ENCODE data around the gene KRTAP9-8. TPM values are rescaled to one million over a fixed set of nuclear protein-coding genes. Genes with fewer than 3 reads are reported as not detected.
"Not testable (repeated sequence)": the region's sequence is repeated elsewhere in the genome, so short reads cannot be mapped to it uniquely, and the experiment has no call there.

KRTAP9-8 gene
- total and polyA plus RNA-seq, 2 experiments from 2014 or later, result not detected

DNA sequence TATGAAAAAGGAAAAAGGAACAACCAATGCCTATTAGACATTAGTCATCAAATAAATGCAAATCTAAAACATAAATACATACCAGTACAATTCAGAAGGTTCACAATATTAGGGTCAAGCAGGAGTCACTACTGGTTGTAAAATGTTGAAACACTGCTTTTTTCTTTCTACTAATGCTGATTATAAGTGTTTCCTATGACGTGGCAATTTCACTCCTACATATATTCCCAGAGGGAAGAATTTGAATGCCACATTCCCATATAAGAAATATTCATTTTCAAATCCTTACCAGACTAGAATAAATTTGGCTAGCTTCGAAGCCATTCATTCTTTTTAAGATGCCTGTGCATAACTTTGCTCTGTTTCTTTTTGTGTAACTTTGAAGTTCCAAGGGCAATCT is 14.0 kb upstream of the KRTAP9-8 start:
- no peak overlapping the region for H3K4me2 ChIP-seq (ENCODE audit: unreplicated experiment)
- H3K9me2 ChIP-seq (ENCODE audit: insufficient read depth), result no peaks in the 10 kb centered on the region
- no peaks in the 10 kb centered on the region for H3F3A ChIP-seq (ENCODE audit: insufficient read depth)
- no peaks in the 10 kb centered on the region for H3K36me3 ChIP-seq (ENCODE audit: low read depth)
- no peak overlapping the region for H3K4me3 ChIP-seq
- H4K20me1 ChIP-seq (ENCODE audit: insufficient read depth), result no peaks in the 10 kb centered on the region
- no peak overlapping the region for H3K9ac ChIP-seq
- peak; percentile 24 for DNase-seq
- no peaks in the 10 kb centered on the region for H3K27me3 ChIP-seq (replicated peaks; ENCODE audit: insufficient read depth)
- H3K4me1 ChIP-seq (ENCODE audit: insufficient read depth), result no peaks in the 10 kb centered on the region
- no peaks in the 10 kb centered on the region for H3K79me2 ChIP-seq (ENCODE audit: insufficient read depth)
- WGBS, 2 experiments (ENCODE audit: low coverage in 1 of 2, low lambda C conversion rate in 2 of 2, missing lambda C conversion rate in 2 of 2), result 55 to 69% methylated on average over 2 of the region's 2 CpGs
- no peak overlapping the region for H2AFZ ChIP-seq
- no peak overlapping the region for H3K27ac ChIP-seq
- TF ChIP-seq EZH2 (IDR thresholded peaks at IDR 0.05; ENCODE audit: insufficient read depth, poor library complexity, severe bottlenecking) (no peak), EZH2phosphoT487 (IDR thresholded peaks at IDR 0.05; ENCODE audit: insufficient read depth, low read depth) (no peak)
- no peaks in the 10 kb centered on the region for H3K9me3 ChIP-seq (ENCODE audit: low read depth)
- in situ Hi-C loops (cut with MboI), result no loop called here

DNA sequence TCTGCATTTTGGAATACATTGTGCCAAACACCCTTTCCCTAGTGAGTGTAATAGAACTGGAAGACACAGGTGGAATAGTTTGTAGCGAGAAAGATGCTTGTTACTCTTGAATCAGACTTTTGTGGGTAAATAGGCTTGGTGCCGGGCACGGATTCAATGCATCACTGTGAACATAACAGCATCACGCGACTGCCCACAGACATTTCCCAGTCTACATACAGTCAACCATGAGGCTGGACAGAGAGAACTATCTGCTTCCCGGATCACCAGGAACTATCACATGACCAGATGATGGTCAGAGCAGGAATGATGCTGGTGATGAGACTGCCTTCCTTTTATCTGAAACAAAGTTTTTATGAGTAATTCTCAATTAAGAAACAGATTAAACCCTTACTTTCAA is 11.7 kb upstream of the KRTAP9-8 start:
- Histone ChIP-seq H3K79me2 (ENCODE audit: insufficient read depth) (no peaks in the 10 kb centered on the region), H3K36me3 (ENCODE audit: low read depth) (no peaks in the 10 kb centered on the region), H3K9me3 (ENCODE audit: low read depth) (no peaks in the 10 kb centered on the region), H3K4me3 (no peak overlapping the region), H3K27me3 (replicated peaks; ENCODE audit: insufficient read depth) (no peaks in the 10 kb centered on the region), H4K20me1 (ENCODE audit: insufficient read depth) (no peaks in the 10 kb centered on the region), H2AFZ (no peak overlapping the region), H3K4me2 (ENCODE audit: unreplicated experiment) (no peak overlapping the region), H3F3A (ENCODE audit: insufficient read depth) (no peaks in the 10 kb centered on the region), H3K27ac (no peak overlapping the region), H3K4me1 (ENCODE audit: insufficient read depth) (no peaks in the 10 kb centered on the region), H3K9ac (no peak overlapping the region), H3K9me2 (ENCODE audit: insufficient read depth) (no peaks in the 10 kb centered on the region)
- 89 to 91% methylated on average over 6 of the region's 6 CpGs for WGBS, 2 experiments (ENCODE audit: low coverage in 1 of 2, low lambda C conversion rate in 2 of 2, missing lambda C conversion rate in 2 of 2)
- no peak for TF ChIP-seq EZH2 (IDR thresholded peaks at IDR 0.05; ENCODE audit: insufficient read depth, poor library complexity, severe bottlenecking)
- DNase-seq, result no peak
- in situ Hi-C loops (cut with MboI), result no loop called here

DNA sequence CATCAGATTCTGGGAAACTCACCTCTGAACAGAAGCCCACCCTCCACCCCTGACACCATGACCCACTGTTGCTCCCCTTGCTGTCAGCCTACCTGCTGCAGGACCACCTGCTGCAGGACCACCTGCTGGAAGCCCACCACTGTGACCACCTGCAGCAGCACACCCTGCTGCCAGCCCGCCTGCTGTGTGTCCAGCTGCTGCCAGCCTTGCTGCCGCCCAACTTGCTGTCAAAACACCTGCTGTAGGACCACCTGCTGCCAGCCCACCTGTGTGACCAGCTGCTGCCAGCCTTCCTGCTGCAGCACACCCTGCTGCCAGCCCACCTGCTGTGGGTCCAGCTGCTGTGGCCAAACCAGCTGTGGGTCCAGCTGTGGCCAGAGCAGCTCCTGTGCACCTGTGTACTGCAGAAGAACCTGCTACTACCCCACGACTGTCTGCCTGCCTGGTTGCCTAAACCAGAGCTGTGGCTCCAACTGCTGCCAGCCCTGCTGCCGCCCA is 11.2 kb upstream of the KRTAP9-8 start, which contains the start of gene KRTAP9-2:
TSS of gene KRTAP9-2 (plus strand) at position 51 of the 498 bp plus-strand sequence. CDS start at position 58, 7 bp downstream.
- H3K27me3 ChIP-seq (replicated peaks; ENCODE audit: insufficient read depth); H3K36me3 ChIP-seq (ENCODE audit: low read depth); in situ Hi-C loops (cut with MboI); H2AFZ ChIP-seq; H3F3A ChIP-seq (ENCODE audit: insufficient read depth); H3K9me2 ChIP-seq (ENCODE audit: insufficient read depth); H3K9ac ChIP-seq; H3K4me3 ChIP-seq; DNase-seq; H3K79me2 ChIP-seq (ENCODE audit: insufficient read depth); H3K4me2 ChIP-seq (ENCODE audit: unreplicated experiment); H3K9me3 ChIP-seq (ENCODE audit: low read depth); H4K20me1 ChIP-seq (ENCODE audit: insufficient read depth); H3K4me1 ChIP-seq (ENCODE audit: insufficient read depth); H3K27ac ChIP-seq: not testable (repeated sequence)
- WGBS, 2 experiments (ENCODE audit: low coverage in 1 of 2, low lambda C conversion rate in 2 of 2, missing lambda C conversion rate in 2 of 2), result 20 to 21% methylated on average over 1 to 3 of the region's 4 CpGs

DNA sequence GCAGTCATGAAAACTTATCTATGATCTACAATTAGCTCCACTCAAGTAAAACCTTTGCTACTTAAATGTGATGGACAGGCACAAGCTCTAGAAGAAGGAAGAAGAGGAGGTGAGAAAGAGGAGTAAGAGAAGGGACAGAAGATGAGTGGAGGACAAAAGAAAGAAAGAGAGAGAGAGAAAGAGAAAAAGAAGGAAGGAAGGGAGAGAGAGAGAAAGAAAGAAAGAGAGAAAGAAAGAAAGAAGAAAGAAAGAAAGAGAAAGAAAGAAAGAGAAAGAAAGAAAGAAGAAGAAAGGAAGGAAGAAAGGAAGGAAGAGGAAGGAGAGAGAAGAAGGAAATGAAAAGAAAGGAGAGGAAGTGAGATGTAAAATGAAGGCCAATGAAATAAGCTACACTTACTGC is 7.7 kb upstream of the KRTAP9-8 start:
- in situ Hi-C loops (cut with MboI), result no loop called here
- Histone ChIP-seq H3K4me1 (ENCODE audit: insufficient read depth) (no peaks in the 10 kb centered on the region), H3K9me2 (ENCODE audit: insufficient read depth) (no peaks in the 10 kb centered on the region), H3K9me3 (ENCODE audit: low read depth) (no peaks in the 10 kb centered on the region), H3K36me3 (ENCODE audit: low read depth) (no peaks in the 10 kb centered on the region), H3F3A (ENCODE audit: insufficient read depth) (no peaks in the 10 kb centered on the region), H3K4me2 (ENCODE audit: unreplicated experiment) (no peak overlapping the region), H3K27me3 (replicated peaks; ENCODE audit: insufficient read depth) (no peaks in the 10 kb centered on the region), H3K9ac (no peak overlapping the region), H4K20me1 (ENCODE audit: insufficient read depth) (no peaks in the 10 kb centered on the region), H3K27ac (no peak overlapping the region), H3K79me2 (ENCODE audit: insufficient read depth) (no peaks in the 10 kb centered on the region), H2AFZ (no peak overlapping the region), H3K4me3 (no peak overlapping the region)
- TF ChIP-seq EZH2 (IDR thresholded peaks at IDR 0.05; ENCODE audit: insufficient read depth, poor library complexity, severe bottlenecking), result no peak
- no peak for TF ChIP-seq EZH2phosphoT487 (IDR thresholded peaks at IDR 0.05; ENCODE audit: insufficient read depth, low read depth)
- no peak for DNase-seq

DNA sequence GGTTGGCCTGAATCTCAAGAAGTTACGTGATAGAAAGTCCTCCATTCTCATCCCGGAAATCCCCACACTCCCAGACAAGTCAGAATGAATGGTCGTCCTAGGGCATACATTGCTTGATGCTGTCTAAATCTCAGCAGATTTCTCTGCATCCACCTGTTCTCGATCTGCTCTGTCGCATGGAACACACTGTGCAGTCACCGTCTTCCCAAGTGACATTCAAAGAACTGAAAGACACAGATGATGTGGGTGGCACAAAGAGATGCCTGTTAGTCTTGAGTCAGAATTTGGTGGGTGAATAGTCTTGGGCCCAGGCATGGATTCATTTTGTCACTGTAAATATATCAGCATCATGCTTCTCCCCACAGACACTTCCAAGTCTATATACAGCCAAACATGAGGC is 6.1 kb upstream of the KRTAP9-8 start:
- TF ChIP-seq EZH2 (IDR thresholded peaks at IDR 0.05; ENCODE audit: insufficient read depth, poor library complexity, severe bottlenecking) (no peak), EZH2phosphoT487 (IDR thresholded peaks at IDR 0.05; ENCODE audit: insufficient read depth, low read depth) (no peak)
- 84 to 87% methylated on average over 6 of the region's 6 CpGs for WGBS, 2 experiments (ENCODE audit: low coverage in 1 of 2, low lambda C conversion rate in 2 of 2, missing lambda C conversion rate in 2 of 2)
- in situ Hi-C loops (cut with MboI), result no loop called here
- H3K27ac ChIP-seq, result no peak overlapping the region
- DNase-seq, result no peak
- no peaks in the 10 kb centered on the region for H4K20me1 ChIP-seq (ENCODE audit: insufficient read depth)
- H3K27me3 ChIP-seq (replicated peaks; ENCODE audit: insufficient read depth), result no peaks in the 10 kb centered on the region
- H3K9ac ChIP-seq, result no peak overlapping the region
- H3K9me2 ChIP-seq (ENCODE audit: insufficient read depth), result no peaks in the 10 kb centered on the region
- H2AFZ ChIP-seq, result no peak overlapping the region
- no peak overlapping the region for H3K4me2 ChIP-seq (ENCODE audit: unreplicated experiment)
- H3K4me1 ChIP-seq (ENCODE audit: insufficient read depth), result no peaks in the 10 kb centered on the region
- H3F3A ChIP-seq (ENCODE audit: insufficient read depth), result no peaks in the 10 kb centered on the region
- H3K9me3 ChIP-seq (ENCODE audit: low read depth), result no peaks in the 10 kb centered on the region
- H3K4me3 ChIP-seq, result no peak overlapping the region
- no peaks in the 10 kb centered on the region for H3K79me2 ChIP-seq (ENCODE audit: insufficient read depth)
- no peaks in the 10 kb centered on the region for H3K36me3 ChIP-seq (ENCODE audit: low read depth)

DNA sequence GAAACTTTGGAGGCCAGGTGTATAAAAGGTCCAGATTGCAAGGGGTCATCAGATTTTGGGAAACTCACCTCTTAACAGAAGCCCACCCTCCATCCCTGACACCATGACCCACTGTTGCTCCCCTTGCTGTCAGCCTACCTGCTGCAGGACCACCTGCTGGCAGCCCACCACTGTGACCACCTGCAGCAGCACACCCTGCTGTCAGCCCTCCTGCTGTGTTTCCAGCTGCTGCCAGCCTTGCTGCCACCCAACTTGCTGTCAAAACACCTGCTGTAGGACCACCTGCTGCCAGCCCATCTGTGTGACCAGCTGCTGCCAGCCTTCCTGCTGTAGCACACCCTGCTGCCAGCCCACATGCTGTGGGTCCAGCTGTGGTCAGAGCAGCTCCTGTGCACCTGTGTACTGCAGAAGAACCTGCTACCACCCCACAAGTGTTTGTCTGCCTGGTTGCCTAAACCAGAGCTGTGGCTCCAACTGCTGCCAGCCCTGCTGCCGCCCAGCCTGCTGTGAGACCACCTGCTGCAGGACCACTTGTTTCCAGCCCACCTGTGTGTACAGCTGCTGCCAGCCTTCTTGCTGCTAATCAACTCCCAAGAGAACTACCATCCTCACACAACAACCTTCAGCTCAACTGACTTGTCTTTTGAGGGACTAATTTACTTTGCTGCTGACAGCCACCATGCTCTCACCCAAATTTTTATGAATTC is 5.2 kb upstream of the KRTAP9-8 start, which contains the start of gene KRTAP9-3:
TSS of gene KRTAP9-3 (plus strand) at position 51 of the 707 bp plus-strand sequence. CDS start at position 104, 53 bp downstream.
- H3K9me2 ChIP-seq (ENCODE audit: insufficient read depth); H3K9ac ChIP-seq; DNase-seq; in situ Hi-C loops (cut with MboI); H3F3A ChIP-seq (ENCODE audit: insufficient read depth); H3K4me3 ChIP-seq; H3K27ac ChIP-seq; H2AFZ ChIP-seq; H4K20me1 ChIP-seq (ENCODE audit: insufficient read depth); H3K4me2 ChIP-seq (ENCODE audit: unreplicated experiment); H3K27me3 ChIP-seq (replicated peaks; ENCODE audit: insufficient read depth); H3K4me1 ChIP-seq (ENCODE audit: insufficient read depth); H3K79me2 ChIP-seq (ENCODE audit: insufficient read depth); H3K36me3 ChIP-seq (ENCODE audit: low read depth); H3K9me3 ChIP-seq (ENCODE audit: low read depth): not testable (repeated sequence)
- WGBS, 2 experiments (ENCODE audit: low coverage in 1 of 2, low lambda C conversion rate in 2 of 2, missing lambda C conversion rate in 2 of 2), result 82 to 100% methylated on average over 1 of the region's 1 CpG

DNA sequence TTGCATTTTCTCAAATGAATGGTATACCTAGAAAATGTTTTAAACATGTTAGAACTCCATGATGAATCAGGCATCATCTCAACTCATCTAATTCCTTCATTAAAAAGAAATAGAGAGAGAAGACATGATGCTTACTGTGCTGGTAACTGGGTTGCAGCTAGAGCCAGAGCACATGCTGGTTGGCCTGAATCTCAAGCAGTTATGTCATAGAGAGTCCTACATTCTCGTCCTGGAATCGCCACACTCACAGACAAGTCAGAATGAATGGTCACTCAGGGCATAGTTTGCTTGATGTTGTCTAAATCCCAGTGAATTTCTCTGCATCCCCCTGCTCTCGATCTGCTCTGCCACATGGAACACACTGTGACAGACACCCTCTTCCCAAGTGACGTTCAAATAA is 683 bp upstream of the KRTAP9-8 start:
- H3K27me3 ChIP-seq (replicated peaks; ENCODE audit: insufficient read depth); H3K9me3 ChIP-seq (ENCODE audit: low read depth); H3K4me1 ChIP-seq (ENCODE audit: insufficient read depth); H3K4me3 ChIP-seq; H2AFZ ChIP-seq; H3K9ac ChIP-seq; H3K36me3 ChIP-seq (ENCODE audit: low read depth); DNase-seq; in situ Hi-C loops (cut with MboI); H3K79me2 ChIP-seq (ENCODE audit: insufficient read depth); H3F3A ChIP-seq (ENCODE audit: insufficient read depth); H3K4me2 ChIP-seq (ENCODE audit: unreplicated experiment); H3K27ac ChIP-seq; H3K9me2 ChIP-seq (ENCODE audit: insufficient read depth); H4K20me1 ChIP-seq (ENCODE audit: insufficient read depth): not testable (repeated sequence)
- WGBS, 2 experiments (ENCODE audit: low coverage in 1 of 2, low lambda C conversion rate in 2 of 2, missing lambda C conversion rate in 2 of 2), result 66 to 74% methylated on average over 4 of the region's 4 CpGs
